Testis (tissue), 2 donors: ENCODE measurements around the gene SNX18.

Source experiments
- POLR2A ChIP-seq: fragments of 450-650 bp; IDR thresholded peaks from one replicate; pipeline ENCODE4 v1.6.1; 2017; ENCODE audit warnings: antibody characterized with exemption, mild to moderate bottlenecking, moderate library complexity
- TF ChIP-seq, protein P1 (sequence below), 3 experiments: fragments of 450-650 bp in 2 of 3; fragments of 200-600 bp in 1 of 3; sonication (generic) in 1 of 3; IDR thresholded peaks; one replicate each; pipeline ENCODE4 v1.5.1; 2016 to 2019; ENCODE audit warnings: antibody characterized with exemption in 3 of 3, mild to moderate bottlenecking in 2 of 3, moderate library complexity in 1 of 3

DNA sequence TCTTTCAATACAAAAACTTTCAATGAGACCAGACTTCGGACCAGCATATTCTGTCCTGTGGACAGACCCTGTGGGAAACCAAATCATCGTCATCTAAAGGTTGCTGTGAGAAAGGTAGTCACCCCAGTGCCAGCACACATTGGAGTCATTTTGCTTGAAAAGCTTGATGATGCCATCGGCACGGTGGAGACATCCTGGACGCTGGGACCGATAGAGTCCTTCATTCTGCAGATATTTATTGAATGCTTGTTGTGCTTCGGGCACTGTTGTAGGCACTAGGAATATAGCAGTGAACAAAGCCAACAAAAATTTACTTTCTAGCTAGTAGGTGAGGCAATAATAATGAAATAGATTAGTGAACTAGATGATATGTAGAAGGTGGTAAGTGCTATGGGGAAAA, 34.9 kb downstream of the SNX18 start:
- TF ChIP-seq, protein P1, sequence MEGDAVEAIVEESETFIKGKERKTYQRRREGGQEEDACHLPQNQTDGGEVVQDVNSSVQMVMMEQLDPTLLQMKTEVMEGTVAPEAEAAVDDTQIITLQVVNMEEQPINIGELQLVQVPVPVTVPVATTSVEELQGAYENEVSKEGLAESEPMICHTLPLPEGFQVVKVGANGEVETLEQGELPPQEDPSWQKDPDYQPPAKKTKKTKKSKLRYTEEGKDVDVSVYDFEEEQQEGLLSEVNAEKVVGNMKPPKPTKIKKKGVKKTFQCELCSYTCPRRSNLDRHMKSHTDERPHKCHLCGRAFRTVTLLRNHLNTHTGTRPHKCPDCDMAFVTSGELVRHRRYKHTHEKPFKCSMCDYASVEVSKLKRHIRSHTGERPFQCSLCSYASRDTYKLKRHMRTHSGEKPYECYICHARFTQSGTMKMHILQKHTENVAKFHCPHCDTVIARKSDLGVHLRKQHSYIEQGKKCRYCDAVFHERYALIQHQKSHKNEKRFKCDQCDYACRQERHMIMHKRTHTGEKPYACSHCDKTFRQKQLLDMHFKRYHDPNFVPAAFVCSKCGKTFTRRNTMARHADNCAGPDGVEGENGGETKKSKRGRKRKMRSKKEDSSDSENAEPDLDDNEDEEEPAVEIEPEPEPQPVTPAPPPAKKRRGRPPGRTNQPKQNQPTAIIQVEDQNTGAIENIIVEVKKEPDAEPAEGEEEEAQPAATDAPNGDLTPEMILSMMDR (IDR thresholded peaks at IDR 0.05) = no peak
- no peak for TF ChIP-seq POLR2A
